ENCODE measurements around the gene CCR3.

Gene CCR3

DNA sequence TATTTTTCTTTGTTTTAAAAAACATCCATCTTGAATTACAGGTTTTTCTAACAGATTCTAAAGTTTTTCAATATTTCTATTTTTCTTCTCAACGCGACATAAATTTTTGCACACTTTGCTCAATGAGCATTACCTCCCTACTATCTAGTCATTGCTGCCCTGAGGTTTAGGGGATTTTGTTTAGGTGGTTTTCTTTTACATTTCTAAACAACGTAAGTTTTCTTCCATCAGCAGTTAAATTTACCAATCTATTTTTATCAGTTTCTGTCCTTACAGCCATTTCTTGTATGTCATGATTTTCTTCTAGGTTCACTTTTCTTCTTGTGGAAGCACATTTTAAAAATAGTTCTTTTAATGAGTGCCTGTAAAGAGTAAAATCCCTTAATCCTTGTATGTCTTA lies 62.5 kb downstream of the CCR3 start:
- TF ChIP-seq, protein P1, sequence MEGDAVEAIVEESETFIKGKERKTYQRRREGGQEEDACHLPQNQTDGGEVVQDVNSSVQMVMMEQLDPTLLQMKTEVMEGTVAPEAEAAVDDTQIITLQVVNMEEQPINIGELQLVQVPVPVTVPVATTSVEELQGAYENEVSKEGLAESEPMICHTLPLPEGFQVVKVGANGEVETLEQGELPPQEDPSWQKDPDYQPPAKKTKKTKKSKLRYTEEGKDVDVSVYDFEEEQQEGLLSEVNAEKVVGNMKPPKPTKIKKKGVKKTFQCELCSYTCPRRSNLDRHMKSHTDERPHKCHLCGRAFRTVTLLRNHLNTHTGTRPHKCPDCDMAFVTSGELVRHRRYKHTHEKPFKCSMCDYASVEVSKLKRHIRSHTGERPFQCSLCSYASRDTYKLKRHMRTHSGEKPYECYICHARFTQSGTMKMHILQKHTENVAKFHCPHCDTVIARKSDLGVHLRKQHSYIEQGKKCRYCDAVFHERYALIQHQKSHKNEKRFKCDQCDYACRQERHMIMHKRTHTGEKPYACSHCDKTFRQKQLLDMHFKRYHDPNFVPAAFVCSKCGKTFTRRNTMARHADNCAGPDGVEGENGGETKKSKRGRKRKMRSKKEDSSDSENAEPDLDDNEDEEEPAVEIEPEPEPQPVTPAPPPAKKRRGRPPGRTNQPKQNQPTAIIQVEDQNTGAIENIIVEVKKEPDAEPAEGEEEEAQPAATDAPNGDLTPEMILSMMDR (IDR thresholded peaks at IDR 0.05): no peak

DNA sequence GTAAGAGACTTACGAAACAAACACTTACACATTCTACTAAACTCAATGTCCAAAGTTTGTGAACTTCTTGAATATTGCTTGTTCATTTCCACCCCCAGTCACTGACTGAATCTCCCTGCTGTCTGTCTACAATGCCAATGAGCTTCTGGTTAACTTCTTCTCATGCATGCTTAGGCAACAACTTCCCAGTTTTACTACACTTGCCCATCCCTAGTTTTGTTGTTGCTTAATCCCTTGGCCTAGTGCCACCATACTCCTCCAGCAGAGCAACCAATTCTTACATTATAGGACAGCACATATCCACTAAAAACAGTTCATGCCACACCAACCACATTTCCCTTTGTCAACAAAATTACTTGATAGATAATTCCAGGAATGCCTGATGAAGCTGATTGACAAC lies 70.7 kb downstream of the CCR3 start:
- TF ChIP-seq, protein P1 (IDR thresholded peaks at IDR 0.05): no peak

DNA sequence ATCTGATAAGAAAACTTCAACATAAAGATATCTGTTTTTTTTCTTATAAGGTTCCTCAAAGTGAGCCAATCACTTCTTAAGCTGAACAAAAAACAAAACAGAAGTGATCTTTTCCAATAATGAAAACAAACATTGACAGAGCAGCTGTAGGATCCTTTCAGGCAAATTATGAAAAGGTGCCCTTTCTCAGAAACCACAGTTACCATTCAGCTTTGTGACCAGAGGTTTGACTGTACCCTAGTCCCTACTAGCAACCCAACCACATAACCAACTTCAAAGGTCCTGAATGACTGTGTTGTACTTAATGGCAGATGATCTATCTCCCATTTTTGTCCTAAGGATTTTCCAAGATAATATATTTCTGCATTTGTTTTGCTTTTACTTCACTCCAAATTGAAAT lies 72.3 kb downstream of the CCR3 start:
- TF ChIP-seq, protein P1 (IDR thresholded peaks at IDR 0.05): no peak

- TF ChIP-seq, protein P1 (IDR thresholded peaks at IDR 0.05): no peak
Measured at GRCh38 chr3:46316206-46316605, 73.9 kb downstream of the CCR3 start.
